ENCODE results near the gene HIVEP1.

GRCh38 chr6:11978169-11978987 is 33.7 kb upstream of the HIVEP1 start:
- TF ChIP-seq POLR2AphosphoS5 (IDR thresholded peaks at IDR 0.05; ENCODE audit: low read depth, low read length) = no peak
- TF ChIP-seq CTCF (IDR thresholded peaks at IDR 0.05) = no peak
- no peak for TF ChIP-seq SIN3A (IDR thresholded peaks at IDR 0.05; ENCODE audit: borderline replicate concordance, insufficient read depth, low read depth, low read length)
- TF ChIP-seq TCF7L2 (IDR thresholded peaks at IDR 0.05; ENCODE audit: low read depth, low read length) = no peak
- no peak for TF ChIP-seq REST (IDR thresholded peaks at IDR 0.05; ENCODE audit: insufficient read depth in 1 of 2, low read depth in 2 of 2, low read length in 1 of 2)

All from Panc1 (cell line).